SU-DHL-6 (cell line): ENCODE results near the gene ST14.

Experiments
- H2AFZ ChIP-seq: fragments of 200-600 bp; sonication (generic); 2 replicates; pipeline ENCODE4 v1.6.1; 2014; ENCODE audit warnings: low read depth, mild to moderate bottlenecking, moderate library complexity, mixed read lengths, antibody characterized with exemption, low read length; ENCODE audit not compliant: severe bottlenecking
- H3F3A ChIP-seq: fragments of 200-600 bp; shearing (Covaris generic); 2 replicates; pipeline ENCODE4 v1.6.0; 2016; ENCODE audit warnings: antibody characterized with exemption, mild to moderate bottlenecking; ENCODE audit not compliant: insufficient read depth
- H3K27ac ChIP-seq: fragments of 200-600 bp; sonication (generic); 2 replicates; pipeline ENCODE4 v1.5.1; 2016; ENCODE audit warnings: low read depth, mild to moderate bottlenecking, low read length, moderate library complexity, mixed read lengths
- H3K27me3 ChIP-seq: fragments of 200-600 bp; sonication (generic), shearing (Covaris generic); 2 replicates; pipeline ENCODE4 v1.6.0; 2014; ENCODE audit warnings: mild to moderate bottlenecking, low read length
- H3K36me3 ChIP-seq: fragments of 200-600 bp; sonication (generic); 2 replicates; pipeline ENCODE4 v1.6.1; 2014; ENCODE audit warnings: mild to moderate bottlenecking, low read length, mixed read lengths
- H3K4me2 ChIP-seq: fragments of 300-600, 200-600 bp; shearing (Covaris generic), sonication (generic); 2 replicates; pipeline ENCODE4 v1.6.0; 2014; ENCODE audit warnings: low read length, low read depth, mild to moderate bottlenecking; ENCODE audit not compliant: poor library complexity, severe bottlenecking
- H3K4me3 ChIP-seq: fragments of 200-600 bp; sonication (generic); 2 replicates; pipeline ENCODE4 v1.5.1; 2014; ENCODE audit warnings: antibody characterized with exemption, low read length, mild to moderate bottlenecking, mixed read lengths; ENCODE audit not compliant: insufficient read depth, poor library complexity, severe bottlenecking
- H3K79me2 ChIP-seq: fragments of 200-600 bp; sonication (generic); 2 replicates; pipeline ENCODE4 v1.6.1; 2014; ENCODE audit warnings: mild to moderate bottlenecking, low read length, moderate library complexity; ENCODE audit not compliant: insufficient read depth
- H3K9ac ChIP-seq: fragments of 200-600 bp; sonication (generic); 2 replicates; pipeline ENCODE4 v1.7.0; 2014; ENCODE audit warnings: mild to moderate bottlenecking, low read length
- H3K9me2 ChIP-seq: fragments of 200-600 bp; sonication (generic); replicated peaks from 2 replicates; pipeline ENCODE4 v1.6.1; 2014; ENCODE audit warnings: low read length; ENCODE audit not compliant: insufficient read depth
- H3K9me3 ChIP-seq: fragments of 200-600 bp; sonication (generic); 2 replicates; pipeline ENCODE4 v1.6.1; 2014; ENCODE audit warnings: low read length, mixed read lengths; ENCODE audit not compliant: insufficient read depth
- H4K20me1 ChIP-seq: fragments of 200-600 bp; sonication (generic); 2 replicates; pipeline ENCODE4 v1.6.1; 2014; ENCODE audit warnings: low read depth, mild to moderate bottlenecking, antibody characterized with exemption, low read length, moderate library complexity, mixed read lengths
- EZH2phosphoT487 ChIP-seq: fragments of 200-600 bp; sonication (generic), shearing (Covaris generic); conservative IDR thresholded peaks from 2 replicates; pipeline ENCODE4 v1.6.1; 2018; ENCODE audit warnings: mild to moderate bottlenecking, antibody characterized with exemption, low read length, moderate library complexity, mixed read lengths
- TF ChIP-seq, protein P1 (sequence below): fragments of 200-600 bp; sonication (generic); IDR thresholded peaks from one replicate; pipeline ENCODE4 v1.5.1; 2017; ENCODE audit warnings: antibody characterized with exemption, mild to moderate bottlenecking, low read length, moderate library complexity; ENCODE audit not compliant: insufficient read depth, poor library complexity, severe bottlenecking

Gene ST14

GRCh38 chr11:130188585-130189347 lies 29.2 kb downstream of the ST14 start:
- Histone ChIP-seq H3K9me2 (no peaks in the 10 kb centered on the region), H3K36me3 (no peaks in the 10 kb centered on the region), H3K9me3 (no peaks in the 10 kb centered on the region), H3F3A (no peaks in the 10 kb centered on the region; the same call in 1 of the 2 replicates), H3K27me3 (no peaks in the 10 kb centered on the region), H2AFZ (no peak overlapping the region), H3K4me3 (no peak overlapping the region), H3K27ac (no peak overlapping the region), H3K9ac (no peak overlapping the region), H3K79me2 (peaks cover 58% of the 10 kb centered on the region), H4K20me1 (no peaks in the 10 kb centered on the region), H3K4me2 (no peak overlapping the region)
- TF ChIP-seq, protein P1, sequence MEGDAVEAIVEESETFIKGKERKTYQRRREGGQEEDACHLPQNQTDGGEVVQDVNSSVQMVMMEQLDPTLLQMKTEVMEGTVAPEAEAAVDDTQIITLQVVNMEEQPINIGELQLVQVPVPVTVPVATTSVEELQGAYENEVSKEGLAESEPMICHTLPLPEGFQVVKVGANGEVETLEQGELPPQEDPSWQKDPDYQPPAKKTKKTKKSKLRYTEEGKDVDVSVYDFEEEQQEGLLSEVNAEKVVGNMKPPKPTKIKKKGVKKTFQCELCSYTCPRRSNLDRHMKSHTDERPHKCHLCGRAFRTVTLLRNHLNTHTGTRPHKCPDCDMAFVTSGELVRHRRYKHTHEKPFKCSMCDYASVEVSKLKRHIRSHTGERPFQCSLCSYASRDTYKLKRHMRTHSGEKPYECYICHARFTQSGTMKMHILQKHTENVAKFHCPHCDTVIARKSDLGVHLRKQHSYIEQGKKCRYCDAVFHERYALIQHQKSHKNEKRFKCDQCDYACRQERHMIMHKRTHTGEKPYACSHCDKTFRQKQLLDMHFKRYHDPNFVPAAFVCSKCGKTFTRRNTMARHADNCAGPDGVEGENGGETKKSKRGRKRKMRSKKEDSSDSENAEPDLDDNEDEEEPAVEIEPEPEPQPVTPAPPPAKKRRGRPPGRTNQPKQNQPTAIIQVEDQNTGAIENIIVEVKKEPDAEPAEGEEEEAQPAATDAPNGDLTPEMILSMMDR, result no peak
- no peak for TF ChIP-seq EZH2phosphoT487

- Histone ChIP-seq H3K4me2 (no peak overlapping the region), H3K79me2 (peaks cover 49% of the 10 kb centered on the region), H3K4me3 (no peak overlapping the region), H2AFZ (no peak overlapping the region), H3K36me3 (no peaks in the 10 kb centered on the region), H3K9ac (no peak overlapping the region), H3K27ac (no peak overlapping the region), H3K9me3 (no peaks in the 10 kb centered on the region), H4K20me1 (no peaks in the 10 kb centered on the region), H3F3A (no peaks in the 10 kb centered on the region), H3K27me3 (no peaks in the 10 kb centered on the region), H3K9me2 (no peaks in the 10 kb centered on the region)
- no peak for TF ChIP-seq EZH2phosphoT487
- TF ChIP-seq, protein P1, result no peak
Measured at GRCh38 chr11:130189492-130190210, 30.1 kb downstream of the ST14 start.

- no peak overlapping the region for H2AFZ ChIP-seq
- H3K36me3 ChIP-seq, result no peaks in the 10 kb centered on the region
- TF ChIP-seq EZH2phosphoT487, result no peak
- TF ChIP-seq, protein P1, result no peak
- no peak overlapping the region for H3K27ac ChIP-seq
- peaks cover 41% of the 10 kb centered on the region for H3K79me2 ChIP-seq
- H3K4me2 ChIP-seq, result no peak overlapping the region
- no peak overlapping the region for H3K9ac ChIP-seq
- H3K9me3 ChIP-seq, result no peaks in the 10 kb centered on the region
- H3F3A ChIP-seq, result no peaks in the 10 kb centered on the region
- H3K4me3 ChIP-seq, result no peak overlapping the region
- H3K27me3 ChIP-seq, result no peaks in the 10 kb centered on the region
- no peaks in the 10 kb centered on the region for H4K20me1 ChIP-seq
- no peaks in the 10 kb centered on the region for H3K9me2 ChIP-seq
Measured at GRCh38 chr11:130190371-130190881, 30.8 kb downstream of the ST14 start.
